Pancreas (tissue), 10 donors: Measurements from ENCODE around the gene EGFR. TPM values are rescaled to one million over a fixed set of nuclear protein-coding genes. Genes with fewer than 3 reads are reported as not detected.

Experiments
- ATAC-seq, 4 donors: fragments of 200-7000 bp; cut with Tn5 transposase; one replicate each; pipeline versions ENCODE4 v1.8.0 to v1.9.1; 2020; ENCODE audit warnings: mild to moderate bottlenecking in 4 of 4, moderate library complexity in 4 of 4
- DNase-seq, 6 donors: peaks; one replicate each; pipeline ENCODE4 v3.0.0-alpha.2; 2020
- FAIRE-seq: peaks from 2 replicates; lab custom pipeline; 2012; peaks lifted over from hg19 to GRCh38; lab: Jason Lieb, UNC
- H3K27ac ChIP-seq, 4 donors: fragments of 200-600 bp; sonication (generic); 1 replicate in 3 of 4; 2 replicates in 1 of 4; pipeline versions ENCODE4 v1.5.0 to v1.8.0; 2020
- H3K27me3 ChIP-seq, 4 donors: fragments of 200-600 bp; one replicate each; pipeline ENCODE4 v1.8.0; 2021
- H3K36me3 ChIP-seq, 3 donors: fragments of 200-600 bp; sonication (generic) in 1 of 3; one replicate each; pipeline versions ENCODE4 v1.5.0 to v1.8.0; 2020 to 2021
- H3K4me1 ChIP-seq, 3 donors: fragments of 200-600 bp; one replicate each; pipeline ENCODE4 v1.8.0; 2021
- H3K4me3 ChIP-seq, 4 donors: fragments of 200-600 bp; sonication (generic) in 2 of 4; one replicate each; pipeline versions ENCODE4 v1.5.0 to v1.8.0; 2020 to 2021
- H3K9me3 ChIP-seq, 4 donors: fragments of 200-600 bp; one replicate each; pipeline ENCODE4 v1.8.0; 2021
- CTCF ChIP-seq, 4 donors: fragments of 200-600 bp; sonication (generic) in 3 of 4; IDR thresholded peaks; one replicate each; pipeline versions ENCODE4 v1.5.0 to v1.8.0; 2021; ENCODE audit warnings: antibody characterized with exemption in 4 of 4
- WGBS, 2 donors: extraction: QIAGEN DNeasy Blood & Tissue Kit; methylation state at CpG; one replicate each; pipeline ENCODE4 v1.1.7; 2013; 5-methylcytosine and 5-hydroxymethylcytosine counted together
- intact Hi-C, 3 donors: fragments of 100-400 bp; cut with DNase I; formaldehyde crosslinking; loops; one replicate each; pipeline versions ENCODE4 v1.11.1 to v1.14.2; 2022
- polyA plus RNA-seq, 2 donors: library from polyadenylated mRNA; stranded (reverse); fragments of 200-250 nt; gene quantifications; one replicate each; pipeline ENCODE4 v1.2.3, GENCODE V29; 2013
- total RNA-seq, 6 donors: library from RNA; stranded (reverse); fragmentation: NEBNext Ultra II Directional in 4 of 6; extraction: Animal tissue kit (Norgen Biotek cat#: 25700) in 4 of 6; gene quantifications; one replicate each; pipeline versions ENCODE4 v1.2.1 to v1.2.4, GENCODE V29; 2021 to 2023
- donor health status: healthy with polysubstance abuse.
- donor health status: DM: no; HTN: no; CAD: no; lungs with moderate emphysema.
- donor health status: DM: no; HTN: no; CAD: no.
- donor health status: control.
- donor health status: control.
- donor health status: Bipolar disorder and iron deficiency.
- donor health status: DM: yes; HTN: yes; CAD: no.
- donor health status: DM: no; HTN: no; CAD: no.
- donor health status: DM: no; HTN: no; CAD: no.
- donor health status: DM: yes; HTN: yes; CAD: no.

Gene EGFR
- total and polyA plus RNA-seq, 8 donors, result 5.5 to 38.8 (median 30.3) TPM

GRCh38 chr7:55096323-55096722 is 77.5 kb downstream of the EGFR start:
- Histone ChIP-seq H3K36me3 (no peaks in the 10 kb centered on the region), H3K9me3 (no peaks in the 10 kb centered on the region), H3K4me1 (peaks cover 14 to 26% (median 25%) of the 10 kb centered on the region in 3 donors), H3K27ac (no peak overlapping the region), H3K4me3 (no peak overlapping the region), H3K27me3 (no peaks in the 10 kb centered on the region)
- 62 to 68% methylated on average over 11 of the region's 11 CpGs for WGBS, 2 donors
- ATAC-seq, result no peak
- no peak for TF ChIP-seq CTCF (IDR thresholded peaks at IDR 0.05)
- intact Hi-C loops, result no loop called here
- no peak for FAIRE-seq
- no peak for DNase-seq

- Histone ChIP-seq H3K4me3 (no peak overlapping the region), H3K4me1 (peaks cover 16 to 30% (median 20%) of the 10 kb centered on the region in 3 donors), H3K27ac (no peak overlapping the region), H3K27me3 (no peaks in the 10 kb centered on the region), H3K9me3 (no peaks in the 10 kb centered on the region), H3K36me3 (no peaks in the 10 kb centered on the region)
- FAIRE-seq (no peak), DNase-seq (no peak), ATAC-seq (no peak)
- intact Hi-C loops, result no loop called here
- 93 to 95% methylated on average over 4 of the region's 4 CpGs for WGBS, 2 donors
- TF ChIP-seq CTCF (IDR thresholded peaks at IDR 0.05), result no peak
Measured at GRCh38 chr7:55097100-55097499, 78.3 kb downstream of the EGFR start.

DNA sequence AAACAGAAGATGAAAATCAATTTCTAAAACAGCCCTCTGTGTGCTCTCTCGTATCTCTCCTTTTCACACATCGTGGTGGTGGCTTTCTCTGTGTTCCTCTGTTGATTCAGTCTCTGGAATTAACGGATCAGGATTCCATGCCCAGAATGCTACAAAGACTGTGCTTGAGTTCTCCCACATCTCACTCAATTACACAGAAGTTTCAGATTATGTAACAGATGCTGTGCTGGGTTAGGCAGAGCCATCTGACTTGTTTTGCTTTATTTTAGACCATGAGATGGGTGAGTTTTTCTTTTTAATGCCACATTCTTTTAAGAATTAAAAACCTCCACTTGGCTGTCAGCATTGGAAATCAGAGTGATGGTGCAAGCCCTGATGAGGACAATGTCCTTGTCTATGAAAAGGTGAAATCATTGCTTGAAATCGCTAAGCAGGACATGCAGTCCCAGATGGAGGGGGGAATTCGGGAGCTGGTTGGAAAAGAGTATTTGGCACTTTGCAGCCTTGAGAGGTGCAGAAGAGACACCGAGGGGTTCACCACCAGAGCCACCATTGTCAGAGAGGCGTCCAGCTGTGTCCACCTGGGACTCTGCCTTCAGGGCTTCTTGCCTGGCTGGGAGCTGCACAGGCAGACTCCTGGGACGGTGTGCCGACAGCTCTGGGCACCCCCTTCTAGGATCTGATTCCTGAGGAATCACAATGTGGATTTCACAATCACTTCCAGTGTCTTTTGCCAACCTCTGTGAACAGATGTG is 80.4 kb downstream of the EGFR start:
- Histone ChIP-seq H3K4me1 (peaks cover 9 to 21% (median 14%) of the 10 kb centered on the region in 3 donors), H3K27me3 (no peaks in the 10 kb centered on the region), H3K27ac (no peak overlapping the region), H3K9me3 (no peaks in the 10 kb centered on the region), H3K4me3 (no peak overlapping the region), H3K36me3 (no peaks in the 10 kb centered on the region)
- no peak for FAIRE-seq
- DNase-seq, result no peak
- WGBS, 2 donors, result 76 to 80% methylated on average over 9 of the region's 9 CpGs
- intact Hi-C loops, result no loop called here
- no peak for TF ChIP-seq CTCF (IDR thresholded peaks at IDR 0.05)
- ATAC-seq, result no peak

- DNase-seq (no peak), ATAC-seq (peak in 3 of 4 donors; percentile 3 to 30 (median 10)), FAIRE-seq (no peak)
- intact Hi-C loops, result no loop called here
- 72 to 74% methylated on average over 8 of the region's 8 CpGs for WGBS, 2 donors
- Histone ChIP-seq H3K36me3 (no peaks in the 10 kb centered on the region), H3K4me1 (peaks cover 9 to 21% (median 14%) of the 10 kb centered on the region in 3 donors), H3K4me3 (no peak overlapping the region), H3K27ac (peak overlapping the region in 2 of 4 donors; percentile 43 to 71), H3K27me3 (no peaks in the 10 kb centered on the region), H3K9me3 (no peaks in the 10 kb centered on the region)
- no peak for TF ChIP-seq CTCF (IDR thresholded peaks at IDR 0.05)
Measured at GRCh38 chr7:55099821-55100543, 81.2 kb downstream of the EGFR start.
